Measurements from ENCODE around the gene PRDM15.

Gene PRDM15

DNA sequence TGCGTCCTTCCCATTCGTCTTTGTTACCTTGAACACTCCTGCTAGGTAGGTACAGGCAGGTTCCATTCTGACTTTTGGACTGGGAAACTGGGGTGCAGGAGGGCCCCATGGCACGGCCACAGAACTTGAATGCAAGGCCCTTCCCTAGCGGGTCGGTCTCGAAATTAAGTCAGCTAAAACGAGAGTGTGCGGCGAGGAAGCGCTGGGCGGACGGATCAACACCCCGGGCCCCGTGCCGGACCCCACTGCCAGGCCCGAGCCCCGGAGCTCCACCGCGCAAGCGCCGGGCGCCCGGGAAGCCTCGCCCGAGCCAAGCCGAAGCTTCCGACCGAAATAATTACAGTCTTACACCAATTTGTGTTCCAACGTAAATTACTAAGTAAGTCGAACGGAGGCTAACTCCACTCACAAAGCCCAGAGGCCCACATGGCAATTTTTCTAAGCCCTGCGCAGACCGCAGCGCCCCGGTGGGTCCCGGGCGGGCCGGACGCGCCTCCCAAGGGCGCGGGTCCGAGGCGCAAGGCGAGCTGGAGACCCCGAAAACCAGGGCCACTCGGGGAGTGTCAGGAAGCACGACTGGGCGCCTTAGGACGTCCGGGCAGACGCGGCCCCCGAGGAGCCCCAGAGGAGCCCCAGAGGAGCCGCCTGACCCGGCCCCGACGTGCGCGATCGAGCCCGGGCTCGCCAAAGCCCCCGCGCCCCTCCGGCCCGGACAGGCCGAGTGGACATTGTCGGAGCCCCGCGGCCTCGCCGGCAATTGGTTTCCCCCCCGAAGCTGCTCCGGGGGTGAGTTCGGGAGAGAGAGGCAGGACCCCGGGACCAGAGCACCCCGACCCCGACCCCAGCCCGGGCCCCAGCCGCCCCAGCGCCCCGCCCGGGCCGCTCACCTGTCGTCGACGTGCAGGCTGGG, 112.9 kb downstream of the PRDM15 start:
- no peak for DNase-seq (ENCODE audit: low read depth in 1 of 2, low spot score in 1 of 2)

DNA sequence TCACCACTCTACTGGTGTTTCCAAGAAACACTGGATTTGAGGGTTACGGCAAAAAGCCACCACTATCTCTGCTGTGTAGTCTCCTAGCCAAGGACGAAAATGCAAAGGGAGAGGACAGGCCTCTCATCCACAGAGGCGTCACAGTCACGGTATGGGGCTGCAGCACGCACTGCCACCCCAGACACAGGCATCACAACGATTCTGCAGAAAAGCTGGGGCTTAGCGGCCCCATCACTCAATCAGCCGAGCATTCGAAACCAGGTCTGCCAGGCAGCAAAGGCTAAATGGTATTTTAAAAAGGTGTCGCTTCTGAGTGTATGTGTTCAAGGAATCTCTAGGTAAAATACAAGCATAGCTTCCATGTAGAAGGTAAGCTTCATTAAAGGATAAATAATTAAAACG, 113.7 kb downstream of the PRDM15 start:
- no peak for DNase-seq (ENCODE audit: low read depth in 1 of 2, low spot score in 1 of 2)

DNA sequence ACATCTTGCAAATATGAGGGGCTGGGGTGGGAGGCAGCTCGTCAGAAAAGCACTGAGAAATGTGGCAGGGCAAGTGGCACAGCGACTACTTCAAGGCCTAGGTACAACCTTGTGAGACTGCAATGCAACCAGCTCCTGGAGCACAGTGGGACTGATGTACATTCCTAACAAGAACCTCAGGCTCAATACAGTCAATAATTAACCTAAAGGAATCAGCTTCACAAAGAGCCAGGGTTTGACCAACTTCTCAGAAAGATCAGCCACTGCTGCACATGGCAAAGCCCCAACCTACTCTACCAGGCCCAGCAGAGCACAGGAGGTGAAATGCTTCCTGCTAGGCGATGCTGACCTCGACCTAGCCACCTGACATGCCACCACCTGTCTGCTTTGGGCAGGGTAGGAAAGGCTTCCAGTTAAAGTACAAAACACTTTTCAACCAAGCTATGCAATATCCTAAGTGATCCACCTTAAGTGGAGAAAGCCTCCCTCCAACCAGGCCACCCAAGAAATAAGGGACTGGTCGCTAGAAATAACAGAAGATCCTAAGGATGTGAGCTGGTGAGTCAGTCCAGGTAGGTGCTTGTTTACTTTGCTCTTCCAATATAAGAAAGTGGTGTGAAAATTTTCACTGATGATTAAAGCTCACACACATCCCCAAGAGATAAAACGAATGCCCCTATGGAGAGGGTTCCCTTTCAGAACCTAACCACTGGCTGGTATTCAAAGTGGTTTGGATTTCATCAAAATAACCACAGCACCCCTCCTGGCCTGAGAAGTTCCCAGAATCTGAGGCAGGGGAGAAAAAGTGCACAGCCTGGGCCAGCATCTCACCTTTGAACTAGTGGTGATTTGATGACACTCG, 114.4 kb downstream of the PRDM15 start:
- no peak for DNase-seq (ENCODE audit: low read depth in 1 of 2, low spot score in 1 of 2)

DNA sequence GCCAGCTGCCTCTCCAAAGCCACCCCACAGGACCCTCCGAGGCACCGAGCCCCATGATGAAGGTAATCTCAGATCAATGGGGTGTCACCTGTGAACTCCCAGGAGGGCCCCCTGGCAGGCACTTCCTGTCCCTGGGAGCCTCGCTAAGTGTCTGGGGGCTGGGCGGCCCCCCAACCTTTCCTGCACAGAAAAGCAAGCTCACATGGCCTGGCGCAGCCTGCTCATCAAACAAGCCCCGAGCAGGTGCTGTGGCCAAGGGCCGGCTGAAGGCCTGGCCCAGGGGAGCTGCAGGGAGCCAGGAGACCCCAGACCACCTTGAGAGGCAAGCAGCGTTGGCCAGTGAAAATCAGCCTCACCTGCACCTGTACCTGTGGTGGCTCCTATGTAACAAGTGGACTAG, 115.1 kb downstream of the PRDM15 start:
- no peak for DNase-seq (ENCODE audit: low read depth in 1 of 2, low spot score in 1 of 2)

DNA sequence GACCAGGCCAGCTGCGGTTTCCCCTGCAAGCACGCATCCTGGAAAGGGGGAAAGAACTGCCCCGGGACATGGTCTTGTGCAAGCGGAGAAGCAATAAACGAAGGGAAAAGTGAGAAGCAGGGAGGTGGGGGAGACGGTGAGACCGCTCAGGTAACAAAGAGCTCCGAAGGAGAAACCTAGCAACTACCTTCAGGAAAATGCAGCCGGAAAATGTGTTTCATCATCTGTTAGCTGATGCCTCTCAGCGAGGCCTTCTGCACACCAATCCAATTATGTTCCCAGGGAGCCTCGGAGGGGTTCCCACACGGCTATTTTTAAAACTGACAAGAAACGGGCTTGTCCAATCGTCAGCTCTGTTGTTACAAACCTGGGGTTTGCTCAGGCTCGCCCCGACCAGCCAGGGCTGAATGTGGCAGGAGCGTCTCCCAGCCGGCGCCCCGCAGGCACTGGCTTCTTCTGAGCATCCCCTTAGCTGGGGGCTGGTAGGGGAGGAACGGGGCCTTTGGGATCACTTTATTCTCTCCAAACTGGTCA, 115.7 kb downstream of the PRDM15 start:
- DNase-seq (ENCODE audit: low read depth in 1 of 2, low spot score in 1 of 2), result no peak

DNA sequence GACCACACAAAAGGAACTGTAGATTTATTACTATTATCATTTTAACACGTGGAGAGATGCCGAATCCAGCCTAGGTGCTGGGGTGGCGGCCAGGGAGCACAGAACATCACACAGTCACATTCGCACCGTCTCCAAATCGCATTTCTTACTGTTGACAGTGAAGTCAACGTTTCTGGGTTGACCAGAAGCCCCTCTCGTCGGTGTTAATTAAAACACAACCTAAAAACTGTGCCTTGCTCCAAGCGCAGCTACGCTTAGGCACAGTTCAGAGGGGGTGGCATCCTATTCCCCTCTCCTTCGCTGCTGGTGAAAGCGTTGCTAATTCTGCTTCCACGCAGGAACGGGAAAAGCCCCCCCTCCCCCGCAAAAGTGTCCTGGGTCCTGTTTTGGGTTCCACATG, 116.4 kb downstream of the PRDM15 start:
- no peak for DNase-seq (ENCODE audit: low read depth in 1 of 2, low spot score in 1 of 2)

DNA sequence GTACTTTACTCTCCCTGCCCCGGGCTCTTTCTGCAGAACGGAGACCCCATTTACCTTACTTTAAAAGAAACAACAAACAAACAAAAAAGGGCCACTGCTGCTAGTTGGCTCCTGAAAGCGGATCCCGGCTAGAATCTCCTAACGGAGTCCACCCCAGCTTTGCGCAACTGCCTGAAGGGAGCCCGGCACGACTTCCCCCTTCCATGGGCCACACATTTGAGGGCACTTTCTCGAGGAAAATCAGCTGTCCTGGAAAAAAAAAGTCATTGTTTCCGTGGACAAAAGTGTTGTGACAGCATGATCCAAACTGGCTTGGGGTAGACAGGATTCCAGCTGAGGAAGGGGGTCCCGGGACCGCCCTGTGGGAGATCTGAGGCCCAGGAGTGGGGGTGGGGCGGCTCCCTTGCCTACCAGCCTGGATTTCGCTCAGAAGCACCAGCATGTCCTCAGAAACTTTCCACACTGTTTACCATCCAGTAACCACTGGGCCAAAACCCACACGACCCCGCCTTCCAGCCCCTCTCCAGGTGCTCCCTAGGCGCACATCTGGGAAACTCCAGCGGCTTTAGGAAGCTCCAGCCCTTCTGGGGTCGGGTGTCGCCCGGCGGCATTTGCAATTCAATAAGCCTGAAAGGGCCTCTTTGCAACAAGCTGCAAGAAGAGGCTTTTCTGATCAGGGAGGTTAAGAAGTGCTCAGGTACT, 117.1 kb downstream of the PRDM15 start:
- DNase-seq (ENCODE audit: low read depth in 1 of 2, low spot score in 1 of 2), result no peak

DNA sequence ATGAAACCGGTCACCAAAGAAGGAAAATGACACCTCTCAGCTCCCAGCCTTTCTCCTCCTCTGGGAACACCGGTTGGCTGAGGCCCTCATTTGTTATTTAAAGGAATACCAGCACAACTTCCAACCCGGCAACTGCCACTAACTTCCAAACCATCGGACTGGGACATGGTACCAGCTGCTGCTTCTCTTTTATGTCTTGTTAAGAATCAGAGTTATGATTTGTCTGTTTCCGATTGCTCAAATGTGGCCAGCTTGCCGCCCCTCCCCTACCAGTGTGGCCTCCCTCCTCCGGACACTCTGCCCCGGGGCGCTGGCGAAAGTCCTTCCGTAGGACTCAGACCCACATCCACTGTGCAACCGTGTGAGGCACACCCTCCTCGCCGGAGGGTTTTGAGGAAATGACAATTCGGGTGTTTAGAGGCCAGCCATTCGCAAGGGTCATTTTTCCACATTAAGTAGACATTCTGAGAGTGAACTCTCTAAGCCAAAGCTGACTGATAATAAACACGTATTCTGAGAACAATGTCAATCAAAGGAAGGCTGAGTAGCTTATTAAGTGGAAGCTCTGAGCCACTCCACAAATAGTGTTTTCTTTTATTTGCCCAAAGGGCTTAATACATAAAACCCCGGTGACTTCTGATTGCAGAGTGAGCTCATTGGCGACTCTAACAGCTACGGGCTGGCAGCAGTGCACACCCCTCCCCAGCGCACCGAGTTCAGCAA, 117.8 kb downstream of the PRDM15 start:
- no peak for DNase-seq (ENCODE audit: low read depth in 1 of 2, low spot score in 1 of 2)

DNA sequence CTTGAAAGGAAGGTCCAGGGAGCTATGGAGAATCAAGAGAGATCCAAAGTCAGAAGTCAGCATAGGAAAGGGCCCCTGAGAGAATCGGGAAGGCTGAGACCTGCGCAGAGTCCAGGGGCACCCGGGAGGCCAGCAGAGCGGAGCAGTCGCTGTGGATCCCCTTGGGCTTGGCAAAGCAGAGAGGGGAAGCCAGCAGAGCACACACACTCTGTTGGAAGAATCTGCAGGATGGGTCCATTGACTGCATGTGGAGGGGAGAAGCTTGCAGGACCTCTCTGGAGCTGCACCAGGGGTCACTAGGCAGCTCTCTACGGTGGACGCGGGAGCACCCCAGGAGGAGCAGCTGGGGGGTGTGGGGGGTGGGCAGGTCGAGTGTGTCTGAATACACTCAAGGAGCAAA, 118.7 kb downstream of the PRDM15 start:
- DNase-seq (ENCODE audit: low read depth in 1 of 2, low spot score in 1 of 2), result no peak

DNA sequence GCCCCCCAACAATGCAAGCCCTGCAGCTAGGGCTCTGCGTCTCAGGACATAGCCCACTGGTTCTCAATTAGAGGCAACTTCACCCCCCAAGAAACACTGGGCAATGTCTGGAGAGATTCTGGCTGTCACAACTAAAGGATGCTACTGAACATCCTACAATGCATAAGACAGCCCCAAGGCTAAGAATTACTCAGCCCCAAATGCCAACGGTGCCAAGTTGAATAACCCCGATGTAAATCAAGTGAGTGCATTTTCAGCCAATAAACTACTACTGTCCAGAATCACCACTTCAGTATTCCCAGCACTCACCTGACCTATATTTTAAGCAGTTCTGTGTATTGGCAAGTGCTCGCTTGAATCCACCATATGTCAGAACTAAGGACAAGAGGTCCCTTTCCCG, 119.2 kb downstream of the PRDM15 start:
- no peak for DNase-seq (ENCODE audit: low read depth in 1 of 2, low spot score in 1 of 2)

DNA sequence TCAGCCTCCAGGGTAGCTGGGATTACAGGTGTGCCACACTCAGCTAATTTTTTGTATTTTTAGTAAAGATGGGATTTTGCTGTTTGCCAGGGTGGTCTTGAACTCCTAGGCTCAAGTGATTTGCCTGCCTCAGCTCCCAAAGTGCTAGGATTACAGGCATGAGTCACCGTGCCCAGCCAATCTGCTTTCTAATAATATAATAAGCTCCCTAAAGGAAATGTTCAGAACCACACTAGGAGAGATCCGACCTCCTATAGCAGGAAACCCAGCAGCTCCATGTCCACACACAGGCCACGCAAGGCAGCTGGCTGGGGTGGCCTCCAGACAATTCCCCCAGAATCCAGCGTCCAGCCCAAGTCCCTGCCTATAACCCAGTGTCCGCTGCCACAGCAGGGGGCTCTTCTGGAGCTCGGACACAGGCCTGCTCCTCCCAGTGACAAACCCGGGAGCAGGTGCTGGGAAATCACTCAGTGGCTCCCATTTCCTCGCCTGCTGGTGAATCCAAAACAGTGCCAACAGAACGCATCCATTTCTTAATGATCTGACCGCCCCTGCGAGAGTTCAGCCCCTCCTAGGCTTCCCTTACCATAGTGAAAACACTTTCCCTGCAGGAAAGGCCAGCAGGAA, 119.8 kb downstream of the PRDM15 start:
- DNase-seq (ENCODE audit: low read depth in 1 of 2, low spot score in 1 of 2), result no peak

DNA sequence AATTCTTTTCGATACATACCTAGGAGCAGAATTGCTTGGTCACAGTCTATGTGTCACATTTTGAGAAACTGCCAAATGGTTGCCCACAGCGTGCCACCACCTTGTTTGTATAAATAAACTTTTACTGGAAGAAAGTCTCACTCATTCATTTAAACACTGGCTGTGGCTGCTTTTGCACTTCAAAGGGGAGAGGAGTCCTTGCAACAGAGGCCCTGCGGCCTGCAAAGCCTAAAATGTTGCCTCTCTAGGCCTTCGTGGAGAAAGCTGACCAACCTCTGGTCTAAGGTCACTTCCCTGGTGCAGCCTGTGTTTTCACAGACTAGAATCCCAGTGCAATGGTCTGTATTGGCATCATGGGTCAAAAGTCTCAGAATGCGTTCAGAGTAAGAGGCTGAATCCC, 120.6 kb downstream of the PRDM15 start:
- no peak for DNase-seq (ENCODE audit: low read depth in 1 of 2, low spot score in 1 of 2)

DNA sequence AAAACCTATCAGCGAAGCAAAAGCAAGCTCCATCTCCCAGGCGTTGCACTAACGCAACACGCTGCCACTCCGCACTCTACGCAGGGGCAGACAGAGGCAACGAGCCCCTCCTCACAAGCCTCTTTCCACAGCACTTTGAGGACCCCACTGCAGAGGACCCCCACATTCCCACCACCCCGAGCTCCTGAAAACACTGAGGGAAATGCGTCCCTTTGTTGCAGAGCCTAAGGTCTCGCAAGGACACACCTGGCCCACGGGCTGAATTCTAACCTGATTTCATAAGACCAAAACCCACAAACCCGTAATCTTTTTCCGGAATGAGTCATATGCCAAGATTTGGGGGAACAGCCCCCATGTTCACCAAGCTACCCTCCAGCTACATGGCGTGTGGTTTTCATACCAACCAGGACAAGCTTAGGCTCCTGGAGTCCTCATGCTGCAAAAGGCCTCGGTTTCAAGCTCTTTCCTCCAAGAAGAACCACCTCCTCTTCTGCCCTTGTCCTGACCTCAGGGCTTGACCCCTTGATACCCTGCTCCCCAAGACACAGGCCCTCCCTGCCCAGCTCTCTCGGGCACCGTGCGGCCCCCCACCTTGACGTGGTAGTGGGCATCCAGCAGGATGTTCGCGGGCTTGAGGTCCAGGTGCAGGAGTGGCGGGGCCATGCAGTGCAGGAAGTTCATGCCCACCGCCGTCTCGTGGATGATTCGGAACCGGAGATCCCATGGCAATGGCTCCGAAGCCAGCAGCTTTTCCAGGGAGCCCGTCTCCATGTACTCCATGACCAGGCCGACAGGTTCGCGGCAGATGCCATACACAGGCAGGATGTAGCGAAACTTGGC, 123.0 kb downstream of the PRDM15 start:
- no peak for DNase-seq (ENCODE audit: low read depth in 1 of 2, low spot score in 1 of 2)

DNA sequence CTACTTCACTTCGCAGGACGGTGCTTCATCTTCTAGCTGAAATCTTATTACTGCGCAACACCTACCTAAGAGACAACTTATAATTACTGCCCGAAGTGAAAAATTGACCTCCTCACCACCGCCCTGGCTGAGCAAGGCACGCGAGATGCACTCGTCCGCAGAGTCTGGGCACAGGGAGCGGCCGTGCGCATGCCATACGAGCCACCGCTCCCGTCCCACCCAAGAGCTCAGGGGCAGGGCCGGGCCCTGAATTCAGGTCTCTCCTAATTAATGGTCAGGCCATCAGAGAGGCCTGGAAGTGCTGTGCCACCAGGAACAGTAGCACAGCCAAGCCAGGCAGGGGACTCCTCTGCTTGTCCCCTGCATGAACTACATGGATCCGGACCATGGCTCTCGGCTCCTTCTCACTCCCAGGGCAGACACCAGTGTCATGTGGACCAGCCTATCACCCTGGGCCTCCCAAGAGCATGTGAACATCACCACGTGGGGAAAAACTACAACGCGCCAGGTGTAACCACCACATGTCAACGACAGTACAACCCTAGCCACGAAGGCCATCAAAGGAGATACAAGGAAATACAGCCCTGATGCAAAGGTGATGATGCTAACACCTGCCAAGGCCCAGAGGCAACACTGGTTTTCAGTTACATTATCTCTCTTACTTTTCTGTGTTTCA, 123.7 kb downstream of the PRDM15 start:
- no peak for DNase-seq (ENCODE audit: low read depth in 1 of 2, low spot score in 1 of 2)

DNA sequence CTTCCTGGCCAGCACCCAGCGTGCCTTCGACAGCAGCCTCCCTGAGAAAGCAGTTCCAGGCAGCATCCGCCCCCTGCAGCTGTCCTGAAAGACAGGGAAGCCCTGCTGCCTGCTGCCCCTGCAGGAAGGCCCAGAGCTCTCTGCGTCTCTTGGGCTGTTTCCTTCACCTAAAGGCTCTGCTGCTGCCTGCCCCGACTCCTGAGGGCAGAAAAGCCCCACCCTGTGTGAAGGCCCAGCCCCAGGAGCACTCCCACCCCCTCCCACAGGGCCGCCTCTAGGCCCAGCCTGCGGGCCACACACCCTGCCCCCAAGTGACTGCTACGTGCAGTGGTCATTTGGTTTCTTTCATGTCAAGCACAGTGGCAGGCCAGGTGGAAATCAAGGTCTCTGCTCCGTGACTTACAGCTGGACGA, 124.7 kb downstream of the PRDM15 start:
- no peak for DNase-seq (ENCODE audit: low read depth in 1 of 2, low spot score in 1 of 2)

DNA sequence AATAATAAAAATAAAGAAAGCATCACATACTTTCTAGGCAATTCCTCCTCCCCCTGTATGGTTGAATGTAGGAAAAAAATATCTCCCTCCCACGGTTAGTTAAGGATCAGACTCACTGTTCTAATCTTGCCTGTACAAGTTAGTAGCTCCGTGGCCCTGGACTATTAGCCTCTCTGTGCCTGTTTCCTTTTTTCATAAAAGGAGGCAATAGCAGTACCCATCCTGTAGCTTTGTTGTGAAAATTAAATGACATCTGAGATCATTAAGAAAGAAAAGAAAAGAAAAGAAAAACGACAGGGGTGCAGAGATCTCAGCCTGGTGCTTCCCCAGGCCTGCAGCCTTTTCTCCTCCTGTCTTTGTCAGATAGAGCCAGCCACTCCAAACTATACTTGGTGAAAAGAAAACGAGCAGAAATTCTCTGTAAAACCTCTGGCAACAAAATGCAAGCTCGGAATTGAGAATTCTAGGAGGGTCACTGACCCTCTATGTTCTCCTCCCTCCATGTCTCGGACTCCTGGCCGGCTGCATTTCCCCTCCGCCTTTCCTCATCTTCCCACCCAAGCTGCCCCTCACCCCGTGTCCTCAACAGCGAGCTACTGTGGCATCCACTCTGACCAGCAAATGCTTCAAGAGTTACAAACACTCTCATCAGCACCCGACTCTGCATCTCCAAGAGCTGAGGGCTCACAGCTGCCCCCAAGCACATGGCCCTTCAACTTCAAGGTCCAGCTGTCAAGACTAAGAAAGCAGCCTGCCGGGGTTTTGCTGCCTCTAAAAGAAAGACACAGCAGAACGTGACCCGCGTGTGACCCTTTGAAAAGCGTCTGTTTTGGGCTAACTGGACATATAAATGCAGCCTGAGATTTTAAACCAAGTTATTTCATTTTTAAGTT, 125.9 kb downstream of the PRDM15 start:
- DNase-seq (ENCODE audit: low read depth in 1 of 2, low spot score in 1 of 2), result no peak

DNA sequence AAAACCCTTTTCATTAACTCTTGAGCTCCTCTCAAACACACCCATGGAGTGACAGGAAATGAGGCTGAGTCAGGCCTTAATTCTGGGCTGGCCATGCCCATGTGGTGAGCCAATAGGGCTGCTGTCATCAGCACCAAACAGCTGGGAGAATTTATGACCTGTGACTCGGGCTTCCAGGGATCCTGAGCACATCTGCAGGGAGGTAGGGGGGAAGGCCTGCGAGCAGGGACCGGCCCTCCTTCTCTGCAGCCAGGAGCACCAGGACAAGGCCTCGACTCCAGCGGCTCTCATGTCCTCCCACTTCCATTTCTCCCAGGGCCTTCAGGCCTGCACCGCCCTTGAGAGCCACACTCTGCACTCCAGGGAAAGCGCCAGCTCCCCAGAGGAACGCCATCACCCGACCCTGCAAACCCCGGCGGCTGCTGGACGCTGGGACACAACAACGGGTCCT, 126.9 kb downstream of the PRDM15 start:
- no peak for DNase-seq (ENCODE audit: low read depth in 1 of 2, low spot score in 1 of 2)

DNA sequence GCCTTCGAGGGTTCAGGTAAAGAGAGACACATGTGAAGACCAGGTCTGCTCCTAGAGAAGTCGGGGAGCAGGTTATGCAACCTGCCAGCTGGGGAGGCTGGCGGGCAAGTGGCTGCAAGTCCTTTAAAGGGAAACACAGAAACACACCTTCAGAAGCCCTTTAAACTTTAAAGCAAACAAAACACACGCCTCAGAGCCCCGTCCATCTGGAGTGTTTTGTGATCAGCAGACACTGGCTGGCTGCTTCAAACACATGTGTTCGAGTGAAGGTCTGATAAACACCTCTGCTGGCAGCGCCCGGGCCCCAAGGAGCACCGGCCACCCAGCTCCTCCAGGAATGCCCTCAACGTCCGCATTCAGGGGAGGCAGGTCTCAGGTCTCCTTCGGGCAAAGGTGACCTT, 127.5 kb downstream of the PRDM15 start:
- DNase-seq (ENCODE audit: low read depth in 1 of 2, low spot score in 1 of 2), result no peak

Measured in activated T-helper 1 cell treated with anti-CD3 and anti-CD28 coated beads, Interleukin-2, amount 50 U/mL, for 16 hours (primary cell).